H1 (cell line): Measurements from ENCODE around the gene COX7A1. TPM values are rescaled to one million over a fixed set of nuclear protein-coding genes. Genes with fewer than 3 reads are reported as not detected.

Experiments
- ASH2L ChIP-seq: fragments of 200-600, 300-600 bp; sonication (generic); IDR thresholded peaks from one replicate; pipeline ENCODE4 v1.7.1; 2017; ENCODE audit warnings: low read length
- CHD7 ChIP-seq: fragments of 300-600 bp; sonication (generic); IDR thresholded peaks from 2 replicates; pipeline ENCODE4 v1.7.1; 2012; ENCODE audit warnings: low read length, moderate library complexity, mild to moderate bottlenecking, inconsistent platforms; ENCODE audit not compliant: insufficient replicate concordance
- polyA plus RNA-seq, 7 experiments: library from polyadenylated mRNA; depleted of rRNA in 3 of 7; stranded (reverse) in 5 of 7; unstranded in 2 of 7; fragments of >200 nt in 5 of 7; fragments of 200-250 nt in 2 of 7; gene quantifications; 1 replicate in 5 of 7; 2 replicates in 1 of 7; 4 replicates in 1 of 7; pipeline versions ENCODE4 v1.2.1 to v1.2.3, GENCODE V29; 2011 to 2013; ENCODE audit warnings: missing spikeins in 2 of 7, mixed read lengths in 2 of 7
- total RNA-seq: library from RNA; stranded (reverse); fragmentation: NEBNext Ultra II Directional; extraction: Animal tissue kit (Norgen Biotek cat#: 25700); gene quantifications from 2 replicates; pipeline ENCODE4 v1.2.1, GENCODE V29; 2021

The COX7A1 gene
- total and polyA plus RNA-seq, 2 of the 8 experiments (the other 6 are each of a cell fraction or from before 2014, with no cell fraction given), result 0.60 TPM

- TF ChIP-seq CHD7 (no peak), ASH2L (peak; percentile 41)
Measured at GRCh38 chr19:36128392-36128736, 23.9 kb downstream of the COX7A1 start (continued).
